Measurements from ENCODE around the gene EVX2.

DNA sequence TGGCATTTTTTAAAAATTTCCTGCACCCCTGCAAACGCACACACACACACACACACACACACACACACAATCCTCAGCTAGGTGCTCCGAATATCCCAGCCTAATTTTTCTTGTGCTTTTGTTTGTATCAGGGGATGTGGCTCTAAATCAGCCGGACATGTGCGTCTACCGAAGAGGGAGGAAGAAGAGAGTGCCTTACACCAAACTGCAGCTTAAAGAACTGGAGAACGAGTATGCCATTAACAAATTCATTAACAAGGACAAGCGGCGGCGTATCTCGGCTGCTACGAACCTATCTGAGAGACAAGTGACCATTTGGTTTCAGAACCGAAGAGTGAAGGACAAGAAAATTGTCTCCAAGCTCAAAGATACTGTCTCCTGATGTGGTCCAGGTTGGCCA, 10.6 kb upstream of the EVX2 start:
- TF ChIP-seq, protein P1, sequence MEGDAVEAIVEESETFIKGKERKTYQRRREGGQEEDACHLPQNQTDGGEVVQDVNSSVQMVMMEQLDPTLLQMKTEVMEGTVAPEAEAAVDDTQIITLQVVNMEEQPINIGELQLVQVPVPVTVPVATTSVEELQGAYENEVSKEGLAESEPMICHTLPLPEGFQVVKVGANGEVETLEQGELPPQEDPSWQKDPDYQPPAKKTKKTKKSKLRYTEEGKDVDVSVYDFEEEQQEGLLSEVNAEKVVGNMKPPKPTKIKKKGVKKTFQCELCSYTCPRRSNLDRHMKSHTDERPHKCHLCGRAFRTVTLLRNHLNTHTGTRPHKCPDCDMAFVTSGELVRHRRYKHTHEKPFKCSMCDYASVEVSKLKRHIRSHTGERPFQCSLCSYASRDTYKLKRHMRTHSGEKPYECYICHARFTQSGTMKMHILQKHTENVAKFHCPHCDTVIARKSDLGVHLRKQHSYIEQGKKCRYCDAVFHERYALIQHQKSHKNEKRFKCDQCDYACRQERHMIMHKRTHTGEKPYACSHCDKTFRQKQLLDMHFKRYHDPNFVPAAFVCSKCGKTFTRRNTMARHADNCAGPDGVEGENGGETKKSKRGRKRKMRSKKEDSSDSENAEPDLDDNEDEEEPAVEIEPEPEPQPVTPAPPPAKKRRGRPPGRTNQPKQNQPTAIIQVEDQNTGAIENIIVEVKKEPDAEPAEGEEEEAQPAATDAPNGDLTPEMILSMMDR (conservative IDR thresholded peaks at IDR 0.05; ENCODE audit: low read depth, low read length): no peak
- no peak for TF ChIP-seq EZH2phosphoT487 (IDR thresholded peaks at IDR 0.05; ENCODE audit: borderline replicate concordance, low read length)

All from PC-3 (cell line).